Hematopoietic multipotent progenitor cell treated with erythropoietin and hydrocortisone succinate and interleukin-3 and kit ligand, for 8 days (in vitro differentiated cells): Measurements from ENCODE around the gene AMHR2.
"Not testable (repeated sequence)": the region's sequence is repeated elsewhere in the genome, so short reads cannot be mapped to it uniquely, and the experiment has no call there.

ENCODE experiments used
- DNase-seq: peaks from one replicate; pipeline ENCODE4 v3.0.0-alpha.2; 2015

Gene AMHR2

DNA sequence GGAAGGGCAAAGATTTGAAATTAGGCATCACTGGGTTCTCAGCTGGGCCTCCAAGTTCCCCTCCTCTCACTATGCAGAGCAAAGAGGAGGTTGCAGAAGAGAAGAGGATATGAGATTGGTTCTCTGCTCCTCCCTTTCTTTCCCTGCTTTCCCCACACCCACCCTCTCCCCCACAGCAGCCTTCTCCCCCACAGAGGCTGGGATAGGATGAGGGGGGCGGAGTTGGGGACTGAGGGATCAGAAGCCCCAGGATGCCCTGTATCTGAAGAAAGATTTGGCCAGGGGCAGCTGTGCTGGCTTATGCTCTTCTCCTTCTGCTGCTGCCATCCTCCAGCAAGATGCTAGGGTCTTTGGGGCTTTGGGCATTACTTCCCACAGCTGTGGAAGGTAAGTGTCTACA, at the start of gene AMHR2:
Gene AMHR2, plus strand, starts transcription at position 259 of the 400 bp plus-strand sequence. Its CDS starts 80 bp downstream, at position 339.
- no peak for DNase-seq

- not testable (repeated sequence) for DNase-seq
Measured at GRCh38 chr12:53374277-53374676, 49.4 kb upstream of the AMHR2 start.

DNA sequence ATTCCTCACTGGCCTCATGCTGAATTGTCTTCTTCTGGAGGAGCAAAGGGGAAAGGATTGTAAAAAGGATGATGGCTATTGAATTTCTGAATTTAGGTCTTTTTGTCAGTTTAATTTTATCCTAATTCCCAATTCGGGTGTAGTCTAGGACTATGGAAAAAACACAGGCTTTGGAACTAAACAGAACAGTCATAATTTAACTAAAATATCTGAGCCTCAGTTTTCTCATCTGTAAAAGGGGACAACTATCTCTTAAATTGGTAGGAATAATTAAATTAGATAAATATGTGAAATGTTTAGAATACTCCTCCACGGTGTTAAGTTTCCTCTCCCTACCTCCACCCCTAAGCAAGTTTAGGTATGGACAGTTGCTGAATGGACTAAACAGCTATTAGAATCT, 46.9 kb upstream of the AMHR2 start:
- no peak for DNase-seq

DNA sequence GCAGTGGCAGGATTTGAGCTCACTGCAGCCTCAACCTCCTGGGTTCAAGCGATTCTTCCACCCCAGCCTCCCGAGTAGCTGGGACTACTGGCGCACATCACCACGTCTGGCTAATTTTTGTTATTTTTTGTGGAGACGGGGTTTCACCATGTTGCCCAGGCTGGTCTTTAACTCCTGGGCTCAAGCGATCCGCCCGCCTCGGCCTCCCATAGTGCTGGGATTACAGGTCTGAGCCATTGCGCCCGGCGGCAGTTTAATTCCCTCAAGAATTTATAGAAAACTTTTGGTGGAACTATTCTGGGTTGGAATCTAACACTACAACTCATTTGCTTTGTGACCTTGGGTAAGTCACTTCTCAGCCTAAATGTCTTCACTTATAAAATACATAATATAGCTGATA, 45.4 kb upstream of the AMHR2 start:
- DNase-seq = no peak

- peak; percentile 45 for DNase-seq
Measured at GRCh38 chr12:53378724-53379388, 44.8 kb upstream of the AMHR2 start.

DNA sequence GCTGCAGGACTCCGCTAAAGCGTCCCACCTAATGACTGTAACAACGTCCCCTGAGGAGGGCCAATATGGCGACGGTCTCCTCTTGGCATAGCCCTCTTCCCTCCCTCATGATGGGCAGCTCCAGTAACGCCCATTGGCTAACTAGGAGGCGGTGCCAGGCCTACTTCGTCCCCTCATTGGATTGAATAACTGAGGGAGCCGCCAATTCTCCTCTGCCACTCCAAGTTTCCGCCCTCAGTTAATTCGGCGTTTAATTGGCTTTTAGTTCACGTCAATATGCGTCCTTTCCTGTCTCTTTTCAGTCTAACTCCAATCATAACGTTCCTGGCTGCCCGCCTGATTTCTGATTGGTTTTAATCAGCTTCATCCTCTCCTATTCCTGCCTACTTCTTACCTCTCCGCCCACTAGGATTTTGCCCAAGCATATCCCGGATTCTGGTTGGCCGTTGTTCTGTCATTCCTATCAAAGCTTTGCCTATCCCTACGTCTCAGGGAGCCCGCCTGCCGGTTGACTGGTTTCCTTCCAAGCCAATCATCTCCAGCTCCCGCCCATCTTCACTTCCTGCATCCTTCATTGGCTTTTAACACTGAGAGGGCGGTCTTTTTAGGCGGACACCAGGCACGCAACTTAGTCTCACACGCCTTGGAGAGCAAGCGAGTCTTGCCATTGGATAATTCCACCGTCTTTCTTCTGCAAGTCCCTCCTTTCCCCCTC, 44.1 kb upstream of the AMHR2 start:
- DNase-seq = peak; percentile 100

DNA sequence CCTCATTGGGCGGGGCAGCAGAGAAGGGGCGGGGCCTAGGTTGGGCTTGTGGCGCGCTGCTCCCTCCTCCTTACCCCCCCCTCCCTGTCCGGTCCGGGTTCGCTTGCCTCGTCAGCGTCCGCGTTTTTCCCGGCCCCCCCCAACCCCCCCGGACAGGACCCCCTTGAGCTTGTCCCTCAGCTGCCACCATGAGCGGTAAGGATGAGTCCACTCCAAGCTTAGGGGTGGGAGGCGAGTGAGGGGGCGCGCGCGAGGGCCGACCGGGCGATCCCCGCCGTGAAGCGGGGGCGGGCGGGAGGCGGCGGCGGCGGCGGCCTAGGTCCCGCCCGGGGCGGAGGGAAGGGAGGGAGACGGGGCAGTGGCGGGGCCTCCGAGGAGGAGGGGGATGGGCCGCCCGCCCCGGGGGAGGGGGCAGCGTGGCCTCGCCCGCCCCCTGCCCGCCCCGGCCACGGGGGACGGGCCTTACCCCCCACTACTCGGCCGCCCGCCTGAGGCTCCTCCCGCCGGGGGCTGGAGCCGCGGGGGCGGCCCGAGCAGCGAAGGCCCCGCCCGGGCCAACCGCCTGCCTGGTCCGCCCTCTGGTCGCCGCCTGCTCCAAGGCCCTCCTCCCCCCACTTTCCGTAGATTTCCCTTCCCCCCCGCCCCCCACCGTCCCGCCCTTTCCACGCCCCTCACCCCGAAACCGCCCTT, 43.4 kb upstream of the AMHR2 start, which contains the start of gene SP1:
Gene SP1, plus strand, starts transcription at position 73 of the 690 bp plus-strand sequence. Its CDS starts 116 bp downstream, at position 189.
- DNase-seq = peak; percentile 91

- no peak for DNase-seq
Measured at GRCh38 chr12:53380794-53381730, 42.6 kb upstream of the AMHR2 start.

DNA sequence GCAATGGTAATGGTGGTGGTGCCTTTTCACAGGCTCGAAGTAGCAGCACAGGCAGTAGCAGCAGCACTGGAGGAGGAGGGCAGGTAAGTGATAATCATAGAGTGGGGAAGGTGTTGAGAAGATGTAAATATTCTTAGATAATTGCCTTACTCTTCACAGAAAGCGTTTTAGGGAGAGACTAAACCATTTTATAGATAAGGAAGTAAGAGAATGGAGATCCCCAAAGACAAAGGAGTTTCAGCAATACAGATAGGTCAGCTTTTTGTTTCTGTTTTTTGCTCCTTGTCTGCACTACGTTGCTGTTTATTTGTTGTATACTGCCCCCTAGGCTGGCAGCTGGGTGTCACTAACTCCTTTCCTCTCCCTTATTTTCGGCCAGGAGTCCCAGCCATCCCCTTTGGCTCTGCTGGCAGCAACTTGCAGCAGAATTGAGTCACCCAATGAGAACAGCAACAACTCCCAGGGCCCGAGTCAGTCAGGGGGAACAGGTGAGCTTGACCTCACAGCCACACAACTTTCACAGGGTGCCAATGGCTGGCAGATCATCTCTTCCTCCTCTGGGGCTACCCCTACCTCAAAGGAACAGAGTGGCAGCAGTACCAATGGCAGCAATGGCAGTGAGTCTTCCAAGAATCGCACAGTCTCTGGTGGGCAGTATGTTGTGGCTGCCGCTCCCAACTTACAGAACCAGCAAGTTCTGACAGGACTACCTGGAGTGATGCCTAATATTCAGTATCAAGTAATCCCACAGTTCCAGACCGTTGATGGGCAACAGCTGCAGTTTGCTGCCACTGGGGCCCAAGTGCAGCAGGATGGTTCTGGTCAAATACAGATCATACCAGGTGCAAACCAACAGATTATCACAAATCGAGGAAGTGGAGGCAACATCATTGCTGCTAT, 41.7 kb upstream of the AMHR2 start:
- peak; percentile 84 for DNase-seq

DNA sequence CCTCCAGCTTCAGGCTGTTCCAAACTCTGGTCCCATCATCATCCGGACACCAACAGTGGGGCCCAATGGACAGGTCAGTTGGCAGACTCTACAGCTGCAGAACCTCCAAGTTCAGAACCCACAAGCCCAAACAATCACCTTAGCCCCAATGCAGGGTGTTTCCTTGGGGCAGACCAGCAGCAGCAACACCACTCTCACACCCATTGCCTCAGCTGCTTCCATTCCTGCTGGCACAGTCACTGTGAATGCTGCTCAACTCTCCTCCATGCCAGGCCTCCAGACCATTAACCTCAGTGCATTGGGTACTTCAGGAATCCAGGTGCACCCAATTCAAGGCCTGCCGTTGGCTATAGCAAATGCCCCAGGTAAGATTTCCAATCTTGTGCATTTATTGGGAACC, 40.4 kb upstream of the AMHR2 start:
- DNase-seq = no peak

DNA sequence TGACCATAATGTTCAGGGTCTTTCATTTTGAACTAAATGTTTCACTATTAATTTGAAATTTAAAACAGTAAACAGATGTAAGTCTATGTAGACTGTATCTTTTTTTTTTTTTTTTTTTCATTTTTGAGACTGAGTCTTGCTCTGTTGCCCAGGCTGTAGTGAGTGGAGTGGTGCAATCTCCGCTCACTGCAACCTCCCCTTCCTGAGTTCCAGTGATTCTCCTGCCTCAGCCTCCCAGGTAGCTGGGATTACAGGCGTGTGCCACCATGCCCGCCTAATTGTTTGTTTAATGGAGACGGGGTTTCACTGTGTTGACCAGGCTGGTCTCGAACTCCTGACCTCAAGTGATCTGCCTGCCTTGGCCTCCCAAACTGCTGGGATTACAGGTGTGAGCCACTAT, 37.3 kb upstream of the AMHR2 start:
- DNase-seq = not testable (repeated sequence)

DNA sequence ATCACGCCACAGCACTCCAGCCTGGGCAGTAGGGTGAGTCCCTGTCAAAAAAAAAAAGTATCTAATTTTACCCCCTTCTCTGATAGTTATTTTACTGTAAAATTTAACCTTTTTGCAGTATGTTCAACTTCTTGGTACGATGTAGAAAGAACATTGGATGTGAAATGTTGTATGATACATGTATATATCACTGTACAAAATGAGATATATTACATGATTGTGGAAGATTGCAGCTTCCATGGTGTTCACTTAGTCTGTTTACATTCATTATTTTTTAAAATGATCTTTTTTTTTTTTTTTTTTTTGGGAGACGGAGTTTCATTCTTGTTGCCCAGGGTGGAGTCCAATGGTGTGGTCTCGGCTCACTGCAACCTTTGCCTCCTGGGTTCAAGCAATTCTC, 34.7 kb upstream of the AMHR2 start:
- DNase-seq = no peak

GRCh38 chr12:53389702-53390101, 34.0 kb upstream of the AMHR2 start:
- no peak for DNase-seq

- DNase-seq = no peak
Measured at GRCh38 chr12:53391724-53392123, 31.9 kb upstream of the AMHR2 start.

- DNase-seq = no peak
Measured at GRCh38 chr12:53399896-53400295, 23.8 kb upstream of the AMHR2 start.

DNA sequence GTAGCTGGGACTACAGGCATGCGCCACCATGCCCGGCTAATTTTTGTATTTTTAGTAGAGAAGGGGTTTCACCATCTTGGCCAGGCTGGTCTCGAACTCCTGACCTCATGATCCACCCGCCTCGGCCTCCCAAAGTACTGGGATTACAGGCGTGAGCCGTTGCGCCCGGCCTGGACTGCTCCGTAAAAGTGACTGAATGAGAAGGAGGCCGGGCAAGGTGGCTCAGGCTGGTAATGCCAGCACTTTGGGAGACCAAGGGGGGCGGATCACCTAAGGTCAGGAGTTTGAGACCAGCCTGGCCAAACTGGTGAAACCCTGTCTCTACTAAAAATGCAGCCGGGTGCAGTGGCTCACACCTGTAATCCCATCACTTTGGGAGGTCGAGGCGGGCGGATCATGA, 21.3 kb upstream of the AMHR2 start:
- not testable (repeated sequence) for DNase-seq

GRCh38 chr12:53402871-53403270, 20.8 kb upstream of the AMHR2 start:
- no peak for DNase-seq

DNA sequence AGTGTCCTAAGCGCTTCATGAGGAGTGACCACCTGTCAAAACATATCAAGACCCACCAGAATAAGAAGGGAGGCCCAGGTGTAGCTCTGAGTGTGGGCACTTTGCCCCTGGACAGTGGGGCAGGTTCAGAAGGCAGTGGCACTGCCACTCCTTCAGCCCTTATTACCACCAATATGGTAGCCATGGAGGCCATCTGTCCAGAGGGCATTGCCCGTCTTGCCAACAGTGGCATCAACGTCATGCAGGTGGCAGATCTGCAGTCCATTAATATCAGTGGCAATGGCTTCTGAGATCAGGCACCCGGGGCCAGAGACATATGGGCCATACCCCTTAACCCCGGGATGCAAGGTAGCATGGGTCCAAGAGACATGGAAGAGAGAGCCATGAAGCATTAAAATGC, 12.7 kb upstream of the AMHR2 start:
- no peak for DNase-seq

- no peak for DNase-seq
Measured at GRCh38 chr12:53413485-53414204, 10.0 kb upstream of the AMHR2 start.

DNA sequence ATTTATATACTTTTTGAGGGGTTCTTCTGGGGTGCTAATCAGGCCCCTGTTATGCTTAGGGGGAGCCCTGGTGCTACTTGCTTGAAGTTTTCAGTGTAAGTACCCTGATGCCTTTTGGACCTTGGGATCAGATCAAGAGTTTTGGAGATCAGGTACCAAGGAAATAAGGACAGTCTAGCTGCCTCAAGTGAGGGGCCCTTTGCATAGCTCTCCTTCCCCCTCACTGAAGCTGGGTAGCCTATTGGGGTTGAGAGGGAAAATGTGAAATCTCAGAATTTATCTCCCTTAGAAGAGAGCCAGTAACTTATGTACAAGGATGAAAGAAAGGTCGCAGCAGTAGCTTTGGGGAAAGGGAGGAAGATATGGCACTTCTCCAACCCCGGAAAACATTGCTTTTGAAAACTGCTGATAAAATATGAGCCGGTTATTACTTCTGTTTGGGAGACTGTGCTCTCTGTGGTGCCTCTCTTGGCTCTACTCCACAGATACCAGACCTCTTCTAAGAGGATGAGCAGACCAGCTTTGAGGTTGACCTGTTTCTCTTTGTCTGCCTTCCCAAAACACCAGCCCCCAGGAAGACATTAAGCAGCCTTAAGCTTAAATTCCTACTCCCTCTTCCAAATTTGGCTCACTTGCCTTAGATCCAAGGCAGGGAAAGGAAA, 8.8 kb upstream of the AMHR2 start:
- DNase-seq = peak; percentile 32
